Stimulated activated CD4-positive, alpha-beta T cell treated with anti-CD3 and anti-CD28 coated beads, Interleukin-1b, Interleukin-23, amount 100 ng/mL, for 24 hours (primary cell): ENCODE results near the gene GCSAML.

Experiments
- DNase-seq, 4 experiments: peaks; one replicate each; pipeline ENCODE4 v3.0.0-alpha.2; 2020; ENCODE audit warnings: low read depth in 4 of 4, low spot score in 1 of 4

GCSAML gene

GRCh38 chr1:247562198-247562597, 13.3 kb downstream of the GCSAML start:
- no peak for DNase-seq

- no peak for DNase-seq
Measured at GRCh38 chr1:247574236-247574635, 25.3 kb downstream of the GCSAML start.

DNA sequence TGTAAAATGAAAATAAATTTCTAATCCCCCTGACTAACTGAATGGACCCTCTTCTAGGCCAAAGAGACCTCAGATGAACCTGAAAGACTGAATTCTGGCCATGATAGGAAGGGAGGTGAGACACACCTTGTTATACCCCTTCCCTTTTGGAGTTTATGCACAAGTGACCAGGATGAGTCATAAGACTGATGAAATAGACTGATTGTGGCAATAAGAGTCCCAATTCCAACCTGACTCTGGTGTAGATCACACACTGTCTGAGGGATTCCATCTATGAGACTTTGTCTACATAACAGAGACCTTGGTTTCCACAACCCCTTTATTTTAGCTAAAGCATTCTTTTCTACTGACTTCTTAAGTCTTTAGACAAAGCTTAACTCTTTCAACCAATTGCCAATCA, 25.7 kb downstream of the GCSAML start:
- no peak for DNase-seq

DNA sequence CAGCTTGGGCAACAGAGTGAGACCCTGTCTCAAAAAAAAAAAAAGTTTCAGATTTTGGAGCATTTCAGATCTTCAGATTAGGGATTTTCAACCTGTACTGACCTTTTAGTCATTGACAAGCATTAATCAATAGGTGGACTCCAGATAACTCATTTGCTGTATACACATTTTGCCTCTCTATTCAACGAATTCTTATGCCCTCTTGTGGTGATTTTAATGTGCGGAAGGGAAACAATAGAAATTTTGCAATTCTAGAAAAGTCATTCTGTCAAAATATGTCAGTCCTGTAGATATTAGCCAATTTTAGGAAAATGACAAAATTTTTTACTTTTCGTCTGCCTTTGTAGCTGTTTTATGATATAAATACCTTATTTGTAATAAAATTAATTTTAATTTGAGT, 27.6 kb downstream of the GCSAML start:
- no peak for DNase-seq

GRCh38 chr1:247578946-247579460, 30.1 kb downstream of the GCSAML start:
- no peak for DNase-seq

DNA sequence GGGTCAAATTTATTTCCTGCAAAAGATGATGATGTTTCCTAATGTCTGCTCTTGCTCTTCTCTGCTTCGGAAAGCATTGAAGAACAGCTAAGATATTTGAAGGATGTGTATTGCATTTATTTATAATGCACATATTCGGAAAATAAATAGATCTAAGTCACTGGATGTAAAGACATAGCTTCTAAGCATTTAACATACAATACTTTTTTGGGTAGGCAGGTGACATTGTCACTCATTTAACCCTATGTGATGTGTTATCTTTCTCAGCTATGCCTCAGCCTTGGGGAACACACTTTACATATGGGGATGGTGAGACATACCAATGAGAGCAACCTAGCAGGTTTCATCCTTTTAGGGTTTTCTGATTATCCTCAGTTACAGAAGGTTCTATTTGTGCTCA, 39.1 kb downstream of the GCSAML start, which contains the start of gene OR2G2:
TSS of gene OR2G2 (plus strand) at position 301 of the 400 bp plus-strand sequence. CDS start at position 301, 0 bp downstream.
- DNase-seq: no peak

DNA sequence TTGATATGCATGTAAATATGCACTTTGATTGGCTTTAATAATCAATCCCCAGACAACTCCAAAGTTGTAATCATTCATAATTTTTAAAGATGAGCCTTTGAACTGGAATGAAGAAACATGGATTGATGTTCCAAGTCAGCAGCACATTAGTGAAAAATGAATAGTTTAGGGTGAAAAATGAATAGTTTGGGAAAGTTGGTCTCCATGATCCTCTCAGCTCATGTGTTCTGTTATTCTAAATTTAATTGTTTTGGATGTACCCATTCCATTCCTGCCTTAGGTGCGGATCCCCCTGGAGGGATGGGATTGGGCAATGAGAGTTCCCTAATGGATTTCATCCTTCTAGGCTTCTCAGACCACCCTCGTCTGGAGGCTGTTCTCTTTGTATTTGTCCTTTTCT, 56.4 kb downstream of the GCSAML start, which contains the start of gene OR2G3:
TSS of gene OR2G3 (plus strand) at position 301 of the 400 bp plus-strand sequence. CDS start at position 301, 0 bp downstream.
- no peak for DNase-seq

DNA sequence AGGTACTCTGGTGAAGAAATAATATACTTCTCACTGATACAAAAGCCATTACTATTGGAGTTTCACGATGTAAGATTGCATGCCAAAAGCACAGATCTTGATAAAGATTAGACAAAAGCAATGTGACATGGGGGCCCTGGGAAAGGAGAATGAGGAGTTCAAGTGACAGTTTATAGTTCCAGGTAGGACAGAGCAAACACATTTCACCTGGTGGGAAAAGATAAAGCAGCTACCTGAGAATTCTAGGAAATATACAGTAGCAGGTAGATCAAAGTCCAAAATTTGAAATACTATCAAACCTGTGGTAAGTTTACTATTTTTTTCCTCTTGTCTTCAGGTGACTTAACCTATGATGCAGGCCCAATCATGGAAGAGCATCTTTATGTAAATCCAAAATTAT, 64.5 kb downstream of the GCSAML start:
- DNase-seq: no peak

DNA sequence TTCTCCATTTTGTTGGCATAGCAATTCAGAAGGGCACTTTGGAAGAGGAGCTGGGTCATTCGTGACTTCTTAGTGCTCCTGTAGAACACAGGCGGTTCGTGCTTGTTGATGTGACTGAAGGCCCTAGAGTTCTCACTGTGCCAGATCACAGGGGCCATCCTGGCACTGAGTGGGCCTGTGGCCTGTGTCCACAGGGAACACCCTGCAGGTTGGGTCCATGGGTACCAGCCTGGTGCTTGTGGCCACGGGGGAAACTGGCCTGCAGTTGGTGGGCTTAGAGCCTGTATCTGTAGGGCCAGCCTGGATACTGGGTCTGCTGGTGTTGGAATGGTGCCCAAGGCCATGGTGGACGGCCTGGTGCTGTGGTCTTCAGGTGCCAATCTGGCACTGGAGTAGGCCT, 65.7 kb downstream of the GCSAML start:
- no peak for DNase-seq
